Raji (cell line): ENCODE measurements around the gene PDE3A.

Experiments used
- POLR2A ChIP-seq: IDR thresholded peaks from 2 replicates; pipeline ENCODE4 v1.6.1; 2011; ENCODE audit warnings: low read depth, low read length, control low read depth; ENCODE audit not compliant: insufficient read depth

The PDE3A gene

GRCh38 chr12:20567413-20567812 is 199.1 kb downstream of the PDE3A start:
- no peak for TF ChIP-seq POLR2A

GRCh38 chr12:20572451-20572850 is 204.1 kb downstream of the PDE3A start:
- no peak for TF ChIP-seq POLR2A

- TF ChIP-seq POLR2A = no peak
These were observed 208.2 kb downstream of the PDE3A start for GRCh38 chr12:20576528-20576927.

- TF ChIP-seq POLR2A = no peak
These were observed 208.7 kb downstream of the PDE3A start for GRCh38 chr12:20577054-20577453.

GRCh38 chr12:20578142-20578541 is 209.8 kb downstream of the PDE3A start:
- TF ChIP-seq POLR2A = no peak

- TF ChIP-seq POLR2A = no peak
These were observed 216.8 kb downstream of the PDE3A start for GRCh38 chr12:20585055-20585625.

- no peak for TF ChIP-seq POLR2A
These were observed 217.6 kb downstream of the PDE3A start for GRCh38 chr12:20585913-20586312.

- no peak for TF ChIP-seq POLR2A
These were observed 219.7 kb downstream of the PDE3A start for GRCh38 chr12:20588042-20588441.

- TF ChIP-seq POLR2A = no peak
These were observed 222.2 kb downstream of the PDE3A start for GRCh38 chr12:20590570-20590969.

- TF ChIP-seq POLR2A = no peak
These were observed 224.2 kb downstream of the PDE3A start for GRCh38 chr12:20592556-20592955.

- no peak for TF ChIP-seq POLR2A
These were observed 225.3 kb downstream of the PDE3A start for GRCh38 chr12:20593611-20594010.

GRCh38 chr12:20596061-20596460 is 227.7 kb downstream of the PDE3A start:
- TF ChIP-seq POLR2A = no peak

GRCh38 chr12:20599757-20600156 is 231.4 kb downstream of the PDE3A start:
- no peak for TF ChIP-seq POLR2A

- TF ChIP-seq POLR2A = no peak
These were observed 233.4 kb downstream of the PDE3A start for GRCh38 chr12:20601668-20602280.

- no peak for TF ChIP-seq POLR2A
These were observed 234.5 kb downstream of the PDE3A start for GRCh38 chr12:20602641-20603391.

GRCh38 chr12:20604408-20605067 is 236.2 kb downstream of the PDE3A start:
- no peak for TF ChIP-seq POLR2A
